ENCODE measurements around the gene RALGAPB.

DNA sequence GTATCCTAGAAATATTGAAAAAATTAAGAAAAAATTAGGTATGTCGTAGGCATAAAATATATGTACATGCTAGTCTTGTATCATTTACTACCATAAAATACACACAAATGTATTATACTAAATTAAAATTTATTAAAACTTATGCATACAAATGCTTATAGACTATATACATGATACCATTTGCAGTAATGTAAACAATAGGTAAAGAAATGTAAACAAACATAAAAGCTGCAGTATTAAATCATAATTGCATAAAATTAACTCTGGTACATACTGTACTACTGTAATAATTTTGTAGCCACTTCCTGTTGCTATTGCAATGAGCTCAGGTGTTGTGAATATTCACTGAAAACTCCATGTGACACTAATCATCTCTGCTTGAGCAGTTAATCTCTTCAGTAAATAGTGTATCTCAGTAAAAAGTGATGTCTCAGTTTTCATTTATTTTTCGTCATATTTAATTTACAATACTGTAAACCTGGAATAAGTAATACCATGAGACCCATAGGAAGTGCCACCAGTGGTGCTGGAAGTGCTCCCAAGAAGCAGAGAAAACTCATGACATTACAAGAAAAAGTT lies 29.3 kb downstream of the RALGAPB start:
- TF ChIP-seq GATA2 (IDR thresholded peaks at IDR 0.05; ENCODE audit: low read depth, low read length) (no peak), GATA3 (IDR thresholded peaks at IDR 0.05; ENCODE audit: low read depth, low read length) (no peak)
